ENCODE results near the gene TMEM270. TPM values are rescaled to one million over a fixed set of nuclear protein-coding genes. Genes with fewer than 3 reads are reported as not detected.

Gene TMEM270
- total and polyA plus RNA-seq, 10 of the 15 experiments (the other 5 are each of a cell fraction or from before 2014, with no cell fraction given), result not detected

- Histone ChIP-seq H3K9ac (ENCODE audit: control insufficient read depth, insufficient read depth, low read length) (no peak overlapping the region), H3K27me3 (replicated peaks in 1 of 2; ENCODE audit: control insufficient read depth in 2 of 2, insufficient read depth in 2 of 2, low read length in 1 of 2) (no peaks in the 10 kb centered on the region), H3K36me3 (ENCODE audit: control insufficient read depth in 2 of 2, insufficient read depth in 2 of 2, low read length in 1 of 2) (no peaks in the 10 kb centered on the region), H3K27ac (ENCODE audit: control insufficient read depth, insufficient read depth) (no peak overlapping the region), H2AFZ (ENCODE audit: control insufficient read depth, low read depth, low read length) (no peak overlapping the region), H4K20me1 (ENCODE audit: control insufficient read depth, insufficient read depth) (no peaks in the 10 kb centered on the region), H3K4me2 (ENCODE audit: control insufficient read depth, insufficient read depth) (no peak overlapping the region), H3K4me3 (no peak overlapping the region), H3K9me3 (replicated peaks; ENCODE audit: control insufficient read depth, insufficient read depth, low read length) (no peaks in the 10 kb centered on the region), H3K4me1 (ENCODE audit: control insufficient read depth, insufficient read depth, low read length) (no peaks in the 10 kb centered on the region; the same call in 1 of the 2 replicates), H3K79me2 (ENCODE audit: control insufficient read depth, insufficient read depth, low read length) (no peaks in the 10 kb centered on the region)
- CTCF ChIA-PET, result no interaction called here
- WGBS (ENCODE audit: insufficient coverage, insufficient replicate concordance, low lambda C conversion rate, missing lambda C conversion rate), result 47% methylated on average over 13 of the region's 13 CpGs
- BruUV-seq (replicated peaks), result no TSS peak
- in situ Hi-C loops (cut with MboI), result no loop called here
- FAIRE-seq (no peak), ATAC-seq (no peak), DNase-seq (ENCODE audit: low read depth, low spot score) (no peak)
- TF ChIP-seq SPI1 (IDR thresholded peaks at IDR 0.05; ENCODE audit: borderline replicate concordance, insufficient read depth, low read depth, low read length) (no peak), GATAD2B (conservative IDR thresholded peaks at IDR 0.05; ENCODE audit: low read depth) (no peak), ASH2L (IDR thresholded peaks at IDR 0.05; ENCODE audit: borderline replicate concordance, low read depth) (no peak), MAX (IDR thresholded peaks at IDR 0.05; ENCODE audit: low read depth, low read length) (no peak), POLR2A (IDR thresholded peaks at IDR 0.05; ENCODE audit: low read depth, low read length) (no peak), EGR1 (IDR thresholded peaks at IDR 0.05; ENCODE audit: borderline replicate concordance in 1 of 2, low read depth in 2 of 2, low read length in 2 of 2) (no peak), IKZF2 (IDR thresholded peaks at IDR 0.05) (no peak), RELA (IDR thresholded peaks at IDR 0.05; ENCODE audit: borderline replicate concordance, partially characterized antibody) (no peak), CHD2 (IDR thresholded peaks at IDR 0.05; ENCODE audit: borderline replicate concordance, low read depth, low read length) (no peak), FOXK2 (IDR thresholded peaks at IDR 0.05) (no peak), MEF2B (IDR thresholded peaks at IDR 0.05; ENCODE audit: partially characterized antibody, poor library complexity, severe bottlenecking) (no peak), ZNF217 (IDR thresholded peaks at IDR 0.05) (no peak), NRF1 (conservative IDR thresholded peaks at IDR 0.05; ENCODE audit: low read depth, low read length) (no peak)
- SMC1A ChIA-PET (ENCODE audit: uncharacterized antibody, unreplicated experiment), result interaction anchor here (1.0 to 1.3 kb wide), 2 partner anchors 10 to 11 kb away, joined by 3 read pairs; no protein-coding TSS in a partner anchor
- POLR2A ChIA-PET, result interaction anchor here (0.6 kb wide), 1 partner anchor 87 kb away, joined by 3 read pairs; no protein-coding TSS in a partner anchor
- intact Hi-C loops (cut with micrococcal nuclease; ENCODE audit: unreplicated experiment), result no loop called here
- RAD21 ChIA-PET (ENCODE audit: unreplicated experiment), result no interaction called here
These were observed 27.6 kb upstream of the TMEM270 start for GRCh38 chr7:73833251-73833919.
